ENCODE data around the gene MSANTD4. TPM values are rescaled to one million over a fixed set of nuclear protein-coding genes. Genes with fewer than 3 reads are reported as not detected.

MSANTD4 gene
- 27.4 and 28.7 TPM in 2 replicates for total RNA-seq

GRCh38 chr11:106021967-106022794 is at the start of gene MSANTD4:
MSANTD4 (minus strand) TSS chr11:106022240; CDS start chr11:106010917, 11,323 bp downstream.

Small RNA genes lying within 50 kb of the gene (small RNA-seq; reads per million reads assigned to genes)
- gene RNU6-277P, result not detected

Other genes with a start within 250 kb of the MSANTD4 start
- gene KBTBD3, start 55.1 kb upstream of the MSANTD4 start, total RNA-seq, result 2.2 TPM in 2 replicates
- 45.2 and 56.9 TPM in 2 replicates for gene AASDHPPT, start 55.4 kb upstream of the MSANTD4 start, total RNA-seq